ENCODE data around the gene PEPD. TPM values are rescaled to one million over a fixed set of nuclear protein-coding genes. Genes with fewer than 3 reads are reported as not detected.

PEPD gene
- total and polyA plus RNA-seq, 2 of the 4 experiments (the other 2 are of a cell fraction), result 36.7 to 88.4 TPM

DNA sequence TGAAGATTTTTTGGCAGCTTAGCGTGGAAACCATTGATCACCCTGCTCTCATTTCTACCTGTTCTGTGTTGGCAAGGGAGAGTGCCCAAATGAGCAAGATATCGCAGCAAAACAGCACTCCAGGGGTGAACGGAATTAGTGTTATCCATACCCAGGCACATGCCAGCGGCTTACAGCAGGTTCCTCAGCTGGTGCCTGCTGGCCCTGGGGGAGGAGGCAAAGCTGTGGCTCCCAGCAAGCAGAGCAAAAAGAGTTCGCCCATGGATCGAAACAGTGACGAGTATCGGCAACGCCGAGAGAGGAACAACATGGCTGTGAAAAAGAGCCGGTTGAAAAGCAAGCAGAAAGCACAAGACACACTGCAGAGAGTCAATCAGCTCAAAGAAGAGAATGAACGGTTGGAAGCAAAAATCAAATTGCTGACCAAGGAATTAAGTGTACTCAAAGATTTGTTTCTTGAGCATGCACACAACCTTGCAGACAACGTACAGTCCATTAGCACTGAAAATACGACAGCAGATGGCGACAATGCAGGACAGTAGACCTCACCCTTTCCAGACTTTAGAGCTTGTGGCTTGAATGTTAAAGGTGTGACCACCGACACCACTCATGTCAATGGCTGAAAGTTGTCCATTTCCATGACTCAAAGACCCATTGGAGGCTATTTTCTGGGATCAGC is 142.3 kb downstream of the PEPD start:
- CTCF ChIA-PET, result no interaction called here
- peaks cover 11% of the 10 kb centered on the region for H3K36me3 ChIP-seq (ENCODE audit: control insufficient read depth, insufficient read depth, low read length)

More for the DNA sequence above, 142.3 kb downstream of the PEPD start:
- H3K4me2 ChIP-seq (ENCODE audit: low read depth, low read length), result no peak overlapping the region
- H3K18ac ChIP-seq (ENCODE audit: low read depth, low read length), result no peak overlapping the region
- no peak overlapping the region for H3K23ac ChIP-seq (ENCODE audit: low read depth, low read length)
- H2AK9ac ChIP-seq (replicated peaks; ENCODE audit: low read depth, low read length, poor library complexity), result no peak overlapping the region
- H3K9me3 ChIP-seq (ENCODE audit: control insufficient read depth, insufficient read depth, low read length), result no peaks in the 10 kb centered on the region
- H3K27ac ChIP-seq (ENCODE audit: insufficient read depth, low read length), result no peak overlapping the region
- no peak for TF ChIP-seq MAZ (IDR thresholded peaks at IDR 0.05; ENCODE audit: borderline replicate concordance, low read depth, low read length)
- no peak for TF ChIP-seq MAFK (IDR thresholded peaks at IDR 0.05; ENCODE audit: low read depth, low read length)
- no peak for TF ChIP-seq RCOR1 (IDR thresholded peaks at IDR 0.05; ENCODE audit: insufficient replicate concordance, low read length)
- no peak for TF ChIP-seq RAD21 (IDR thresholded peaks at IDR 0.05; ENCODE audit: low read length)
- no peak for TF ChIP-seq CTCF (conservative IDR thresholded peaks at IDR 0.05; ENCODE audit: low read depth, low read length)
- no peak for TF ChIP-seq BHLHE40 (IDR thresholded peaks at IDR 0.05; ENCODE audit: low read depth, low read length)
- no peak for TF ChIP-seq NFE2L2 (IDR thresholded peaks at IDR 0.05; ENCODE audit: low read depth, low read length)
- no peak for TF ChIP-seq POLR2A (IDR thresholded peaks at IDR 0.05; ENCODE audit: low read depth, low read length)
- no peak for TF ChIP-seq SMC3 (IDR thresholded peaks at IDR 0.05; ENCODE audit: low read depth, low read length)
- TF ChIP-seq CHD1 (IDR thresholded peaks at IDR 0.05; ENCODE audit: low read depth, low read length), result no peak
- no peak for TF ChIP-seq FOS (IDR thresholded peaks at IDR 0.05; ENCODE audit: low read depth, low read length)
- no peak for TF ChIP-seq ELK1 (IDR thresholded peaks at IDR 0.05; ENCODE audit: borderline replicate concordance, low read depth, low read length)
- no peak for TF ChIP-seq CEBPB (IDR thresholded peaks at IDR 0.05; ENCODE audit: low read depth, low read length)
- TF ChIP-seq, protein P1, sequence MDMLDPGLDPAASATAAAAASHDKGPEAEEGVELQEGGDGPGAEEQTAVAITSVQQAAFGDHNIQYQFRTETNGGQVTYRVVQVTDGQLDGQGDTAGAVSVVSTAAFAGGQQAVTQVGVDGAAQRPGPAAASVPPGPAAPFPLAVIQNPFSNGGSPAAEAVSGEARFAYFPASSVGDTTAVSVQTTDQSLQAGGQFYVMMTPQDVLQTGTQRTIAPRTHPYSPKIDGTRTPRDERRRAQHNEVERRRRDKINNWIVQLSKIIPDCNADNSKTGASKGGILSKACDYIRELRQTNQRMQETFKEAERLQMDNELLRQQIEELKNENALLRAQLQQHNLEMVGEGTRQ (IDR thresholded peaks at IDR 0.05; ENCODE audit: low read depth, low read length), result no peak
- peaks cover 100% of the 10 kb centered on the region for H4K20me1 ChIP-seq (ENCODE audit: insufficient read depth, low read length)
- WGBS, 2 experiments (ENCODE audit: extremely low coverage in 2 of 2, insufficient read length in 1 of 2), result 96% methylated on average over 7 of the region's 16 CpGs; no CpG with 5 or more reads in 1 of the 2 experiments
- H3K14ac ChIP-seq (replicated peaks; ENCODE audit: low read depth, low read length), result no peak overlapping the region
- no peak overlapping the region for H4K8ac ChIP-seq (ENCODE audit: low read depth in 2 of 2, low read length in 2 of 2)
- no peak overlapping the region for H3K56ac ChIP-seq (ENCODE audit: extremely low read depth, insufficient read depth, low read length)
- dilution Hi-C loops (cut with HindIII; ENCODE audit: low sequenced_read_pairs, unreplicated experiment), result no loop called here
- BruUV-seq (replicated peaks), result no TSS peak
- no peak overlapping the region for H3K9ac ChIP-seq (ENCODE audit: low read depth, low read length)
- DNase-seq (no peak), ATAC-seq (ENCODE audit: low read depth) (no peak)
- no peak overlapping the region for H2AK5ac ChIP-seq (ENCODE audit: low read depth, low read length)
- H2BK15ac ChIP-seq (ENCODE audit: low read depth, low read length), result no peak overlapping the region
- H3K4ac ChIP-seq (ENCODE audit: low read depth, low read length), result no peak overlapping the region
- POLR2A ChIA-PET (ENCODE audit: unreplicated experiment), result no interaction called here
- H2BK5ac ChIP-seq (ENCODE audit: low read depth, low read length, poor library complexity, severe bottlenecking), result no peak overlapping the region
- no peak overlapping the region for H2BK20ac ChIP-seq (ENCODE audit: low read depth, low read length)
- in situ Hi-C loops (cut with MboI; ENCODE audit: low sequenced_read_pairs), result no loop called here
- no peak overlapping the region for H4K5ac ChIP-seq (ENCODE audit: low read depth, low read length)
- peaks cover 42% of the 10 kb centered on the region for H3K9me1 ChIP-seq (ENCODE audit: insufficient read depth, low read length)
- no peak overlapping the region for H4K91ac ChIP-seq (ENCODE audit: insufficient read depth, low read depth, low read length)
- H2AFZ ChIP-seq (replicated peaks; ENCODE audit: low read length, poor library complexity), result no peak overlapping the region
- intact Hi-C loops (cut with micrococcal nuclease), result no loop called here
- H2BK120ac ChIP-seq (ENCODE audit: low read depth, low read length), result no peak overlapping the region
- no peaks in the 10 kb centered on the region for H3K27me3 ChIP-seq (ENCODE audit: control insufficient read depth, insufficient read depth, low read length)
- H3K4me1 ChIP-seq (ENCODE audit: control insufficient read depth, insufficient read depth, low read length), result peaks cover 8% of the 10 kb centered on the region
- peaks cover 32 to 83% of the 10 kb centered on the region in 2 experiments for H3K79me1 ChIP-seq (ENCODE audit: low read depth in 1 of 2, low read length in 2 of 2)
- H3K4me3 ChIP-seq (ENCODE audit: insufficient read depth, low read depth, low read length), result no peak overlapping the region
